T-helper 1 cell treated with Interleukin-12 subunit alpha and Interleukin-12 subunit beta and Interleukin-4 antibody, amounts not matched to agents 30 μg/mL and 1 μg/mL, for 36 hours (primary cell): ENCODE measurements around the gene SLC44A2.
A peak's percentile ranks its signal among the peaks of the same experiment; 100 is the strongest.

ENCODE experiments used
- H3K27ac Mint-ChIP-seq: one replicate; pipeline ENCODE4 v1.8.0; 2021; ENCODE audit warnings: mild to moderate bottlenecking, mixed read lengths
- H3K27me3 Mint-ChIP-seq: one replicate; pipeline ENCODE4 v1.8.0; 2021; ENCODE audit warnings: low read depth, mixed read lengths
- H3K36me3 Mint-ChIP-seq: one replicate; pipeline ENCODE4 v1.8.0; 2021; ENCODE audit warnings: low read depth, mixed read lengths
- H3K4me1 Mint-ChIP-seq: one replicate; pipeline ENCODE4 v1.8.0; 2021; ENCODE audit warnings: low read depth, mixed read lengths
- H3K4me3 Mint-ChIP-seq: one replicate; pipeline ENCODE4 v1.8.0; 2021; ENCODE audit warnings: mild to moderate bottlenecking, moderate library complexity, mixed read lengths
- H3K9me3 Mint-ChIP-seq: one replicate; pipeline ENCODE4 v1.8.0; 2021; ENCODE audit warnings: mixed read lengths

The SLC44A2 gene

DNA sequence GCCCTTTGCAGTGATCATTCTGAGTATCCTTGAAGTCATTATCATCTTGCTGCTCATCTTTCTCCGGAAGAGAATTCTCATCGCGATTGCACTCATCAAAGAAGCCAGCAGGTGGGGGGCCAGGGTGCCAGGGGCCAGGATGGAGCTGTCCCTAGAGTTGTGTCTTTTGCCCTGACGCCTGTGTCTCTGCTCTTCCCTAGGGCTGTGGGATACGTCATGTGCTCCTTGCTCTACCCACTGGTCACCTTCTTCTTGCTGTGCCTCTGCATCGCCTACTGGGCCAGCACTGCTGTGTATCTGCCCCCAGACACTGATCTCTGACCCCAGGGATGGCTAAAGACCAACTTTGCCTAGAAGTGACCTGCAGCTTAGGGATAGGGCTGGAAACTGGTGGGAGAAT is 9.6 kb downstream of the SLC44A2 start:
- Mint-ChIP-seq H3K27me3 (no peaks in the 10 kb centered on the region), H3K36me3 (peaks cover 45% of the 10 kb centered on the region), H3K9me3 (no peaks in the 10 kb centered on the region), H3K4me1 (peaks cover 9% of the 10 kb centered on the region), H3K4me3 (no peak overlapping the region), H3K27ac (no peak overlapping the region)

- Mint-ChIP-seq H3K36me3 (peaks cover 43% of the 10 kb centered on the region), H3K4me3 (no peak overlapping the region), H3K27ac (no peak overlapping the region), H3K9me3 (no peaks in the 10 kb centered on the region), H3K4me1 (peaks cover 9% of the 10 kb centered on the region), H3K27me3 (no peaks in the 10 kb centered on the region)
Measured at GRCh38 chr19:10636304-10636972, 11.1 kb downstream of the SLC44A2 start.

DNA sequence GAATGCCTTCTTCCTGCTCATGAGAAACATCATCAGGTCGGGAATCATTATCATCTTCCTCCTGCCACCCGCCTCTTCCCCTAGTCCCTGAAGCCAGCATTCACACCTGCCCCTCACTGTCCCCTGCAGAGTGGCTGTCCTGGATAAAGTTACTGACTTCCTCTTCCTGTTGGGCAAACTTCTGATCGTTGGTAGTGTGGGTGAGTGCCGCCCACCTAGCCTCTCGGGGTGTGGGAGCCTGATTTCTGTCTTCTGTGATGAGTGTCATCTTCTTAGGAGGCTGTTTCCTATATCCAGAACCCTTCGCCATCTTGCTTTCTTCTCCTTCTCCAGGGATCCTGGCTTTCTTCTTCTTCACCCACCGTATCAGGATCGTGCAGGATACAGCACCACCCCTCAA is 12.5 kb downstream of the SLC44A2 start:
- peaks cover 11% of the 10 kb centered on the region for H3K4me1 Mint-ChIP-seq
- no peak overlapping the region for H3K4me3 Mint-ChIP-seq
- peaks cover 41% of the 10 kb centered on the region for H3K36me3 Mint-ChIP-seq
- H3K9me3 Mint-ChIP-seq: no peaks in the 10 kb centered on the region
- no peaks in the 10 kb centered on the region for H3K27me3 Mint-ChIP-seq
- H3K27ac Mint-ChIP-seq: peak overlapping the region; percentile 58

GRCh38 chr19:10639836-10640235 is 14.5 kb downstream of the SLC44A2 start:
- Mint-ChIP-seq H3K27ac (no peak overlapping the region), H3K36me3 (peaks cover 44% of the 10 kb centered on the region), H3K4me3 (no peak overlapping the region), H3K27me3 (no peaks in the 10 kb centered on the region), H3K9me3 (no peaks in the 10 kb centered on the region), H3K4me1 (peaks cover 22% of the 10 kb centered on the region)

DNA sequence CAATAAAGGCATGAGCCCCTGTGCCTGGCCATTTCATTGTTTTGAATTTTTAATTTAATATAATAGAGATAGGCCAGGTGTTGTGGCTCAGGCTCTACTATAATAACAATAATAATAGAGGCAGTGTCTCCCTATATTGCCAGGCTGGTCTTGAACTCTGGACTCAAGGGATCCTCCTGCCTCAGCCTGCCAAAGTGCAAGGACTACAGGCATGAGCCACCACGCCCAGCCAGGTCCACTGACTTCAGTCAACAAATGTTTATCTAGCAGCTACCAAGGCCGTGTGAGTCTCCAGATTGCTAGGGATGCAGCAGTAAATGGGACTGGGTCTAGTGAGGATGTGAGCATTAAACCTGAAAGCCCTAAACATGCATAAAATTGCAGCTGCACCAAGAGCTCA is 15.0 kb downstream of the SLC44A2 start:
- Mint-ChIP-seq H3K27ac (no peak overlapping the region), H3K27me3 (no peaks in the 10 kb centered on the region)

GRCh38 chr19:10641248-10641647 is 15.9 kb downstream of the SLC44A2 start:
- Mint-ChIP-seq H3K9me3 (no peaks in the 10 kb centered on the region), H3K27me3 (no peaks in the 10 kb centered on the region), H3K27ac (no peak overlapping the region), H3K4me3 (no peak overlapping the region), H3K36me3 (peaks cover 34% of the 10 kb centered on the region), H3K4me1 (peaks cover 22% of the 10 kb centered on the region)

More for the DNA sequence above, 15.0 kb downstream of the SLC44A2 start:
- H3K4me3 Mint-ChIP-seq: no peak overlapping the region
- H3K9me3 Mint-ChIP-seq: no peaks in the 10 kb centered on the region
- peaks cover 39% of the 10 kb centered on the region for H3K36me3 Mint-ChIP-seq
- peaks cover 22% of the 10 kb centered on the region for H3K4me1 Mint-ChIP-seq

GRCh38 chr19:10642473-10643171 is 17.3 kb downstream of the SLC44A2 start:
- Mint-ChIP-seq H3K9me3 (no peaks in the 10 kb centered on the region), H3K27ac (no peak overlapping the region), H3K36me3 (peaks cover 24% of the 10 kb centered on the region), H3K4me3 (no peak overlapping the region), H3K4me1 (peaks cover 21% of the 10 kb centered on the region), H3K27me3 (no peaks in the 10 kb centered on the region)

DNA sequence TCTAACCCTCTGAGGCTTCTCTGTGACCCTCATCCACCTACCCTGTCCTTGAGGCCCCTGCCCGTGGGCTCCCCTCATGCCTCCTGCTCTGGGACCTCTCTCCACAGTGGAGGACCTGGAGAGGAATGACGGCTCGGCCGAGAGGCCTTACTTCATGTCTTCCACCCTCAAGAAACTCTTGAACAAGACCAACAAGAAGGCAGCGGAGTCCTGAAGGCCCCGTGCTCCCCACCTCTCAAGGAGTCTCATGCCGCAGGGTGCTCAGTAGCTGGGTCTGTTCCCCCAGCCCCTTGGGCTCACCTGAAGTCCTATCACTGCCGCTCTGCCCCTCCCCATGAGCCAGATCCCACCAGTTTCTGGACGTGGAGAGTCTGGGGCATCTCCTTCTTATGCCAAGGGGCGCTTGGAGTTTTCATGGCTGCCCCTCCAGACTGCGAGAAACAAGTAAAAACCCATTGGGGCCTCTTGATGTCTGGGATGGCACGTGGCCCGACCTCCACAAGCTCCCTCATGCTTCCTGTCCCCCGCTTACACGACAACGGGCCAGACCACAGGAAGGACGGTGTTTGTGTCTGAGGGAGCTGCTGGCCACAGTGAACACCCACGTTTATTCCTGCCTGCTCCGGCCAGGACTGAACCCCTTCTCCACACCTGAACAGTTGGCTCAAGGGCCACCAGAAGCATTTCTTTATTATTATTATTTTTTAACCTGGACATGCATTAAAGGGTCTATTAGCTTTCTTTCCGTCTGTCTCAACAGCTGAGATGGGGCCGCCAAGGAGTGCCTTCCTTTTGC is 18.0 kb downstream of the SLC44A2 start:
- no peak overlapping the region for H3K4me3 Mint-ChIP-seq

DNA sequence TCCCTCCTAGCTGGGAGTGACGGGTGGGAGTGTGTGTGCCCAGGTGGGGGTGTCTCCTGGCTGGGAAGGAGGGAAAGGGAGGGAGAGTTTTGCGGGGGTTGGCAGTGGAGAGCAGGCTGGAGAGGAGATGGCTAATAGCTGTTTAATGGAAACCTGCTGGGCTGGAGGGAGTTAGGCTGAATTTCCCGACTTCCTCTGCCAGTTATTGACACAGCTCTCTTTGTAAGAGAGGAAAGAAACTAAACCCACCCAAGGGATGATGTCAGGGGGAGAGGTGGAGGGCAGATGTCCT is 18.6 kb downstream of the SLC44A2 start:
- no peaks in the 10 kb centered on the region for H3K27me3 Mint-ChIP-seq
- no peaks in the 10 kb centered on the region for H3K9me3 Mint-ChIP-seq
- peaks cover 15% of the 10 kb centered on the region for H3K4me1 Mint-ChIP-seq
- H3K36me3 Mint-ChIP-seq: peaks cover 17% of the 10 kb centered on the region
- H3K27ac Mint-ChIP-seq: peak overlapping the region; percentile 49
- no peak overlapping the region for H3K4me3 Mint-ChIP-seq

More for the DNA sequence above, 18.0 kb downstream of the SLC44A2 start:
- Mint-ChIP-seq H3K9me3 (no peaks in the 10 kb centered on the region), H3K27me3 (no peaks in the 10 kb centered on the region), H3K36me3 (peaks cover 17% of the 10 kb centered on the region), H3K4me1 (peaks cover 15% of the 10 kb centered on the region), H3K27ac (peak overlapping the region; percentile 52)

GRCh38 chr19:10644260-10645007 is 19.1 kb downstream of the SLC44A2 start:
- no peak overlapping the region for H3K4me3 Mint-ChIP-seq
- no peaks in the 10 kb centered on the region for H3K27me3 Mint-ChIP-seq
- peaks cover 13% of the 10 kb centered on the region for H3K4me1 Mint-ChIP-seq
- no peaks in the 10 kb centered on the region for H3K9me3 Mint-ChIP-seq
- H3K27ac Mint-ChIP-seq: peak overlapping the region; percentile 49
- H3K36me3 Mint-ChIP-seq: peaks cover 13% of the 10 kb centered on the region

GRCh38 chr19:10646456-10647159 is 21.3 kb downstream of the SLC44A2 start:
- H3K36me3 Mint-ChIP-seq: peaks cover 11% of the 10 kb centered on the region

GRCh38 chr19:10648360-10648759 is 23.0 kb downstream of the SLC44A2 start:
- no peaks in the 10 kb centered on the region for H3K27me3 Mint-ChIP-seq
- H3K4me3 Mint-ChIP-seq: no peak overlapping the region
- H3K36me3 Mint-ChIP-seq: peaks cover 6% of the 10 kb centered on the region
- peaks cover 16% of the 10 kb centered on the region for H3K4me1 Mint-ChIP-seq
- H3K27ac Mint-ChIP-seq: peak overlapping the region; percentile 12
- no peaks in the 10 kb centered on the region for H3K9me3 Mint-ChIP-seq

More at GRCh38 chr19:10646456-10647159, 21.3 kb downstream of the SLC44A2 start:
- peaks cover 15% of the 10 kb centered on the region for H3K4me1 Mint-ChIP-seq
- no peak overlapping the region for H3K4me3 Mint-ChIP-seq
- no peaks in the 10 kb centered on the region for H3K27me3 Mint-ChIP-seq
- no peak overlapping the region for H3K27ac Mint-ChIP-seq
- H3K9me3 Mint-ChIP-seq: no peaks in the 10 kb centered on the region

DNA sequence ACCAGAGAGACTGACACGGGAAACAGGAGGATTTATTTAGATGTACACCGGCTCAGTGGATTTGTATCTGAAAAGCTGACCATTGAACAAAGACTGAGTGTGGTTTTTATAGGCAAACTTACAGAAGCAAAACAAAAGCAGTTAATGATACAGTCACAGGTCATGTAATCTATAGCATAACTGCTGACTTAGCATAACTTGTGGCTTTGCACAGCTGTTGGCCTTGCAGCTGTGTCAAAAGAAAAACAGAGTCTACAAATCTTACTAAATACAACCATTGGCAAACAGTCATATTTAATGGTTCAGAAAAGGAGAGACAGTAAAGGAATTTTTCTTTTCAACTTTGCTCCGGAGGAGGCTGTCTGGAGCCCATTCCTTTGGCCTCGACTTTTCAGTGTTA is 26.5 kb downstream of the SLC44A2 start:
- Mint-ChIP-seq H3K27me3 (peaks cover 3% of the 10 kb centered on the region), H3K9me3 (no peaks in the 10 kb centered on the region), H3K36me3 (peaks cover 20% of the 10 kb centered on the region), H3K4me1 (peaks cover 29% of the 10 kb centered on the region), H3K27ac (peak overlapping the region; percentile 57), H3K4me3 (peak overlapping the region; percentile 42)

DNA sequence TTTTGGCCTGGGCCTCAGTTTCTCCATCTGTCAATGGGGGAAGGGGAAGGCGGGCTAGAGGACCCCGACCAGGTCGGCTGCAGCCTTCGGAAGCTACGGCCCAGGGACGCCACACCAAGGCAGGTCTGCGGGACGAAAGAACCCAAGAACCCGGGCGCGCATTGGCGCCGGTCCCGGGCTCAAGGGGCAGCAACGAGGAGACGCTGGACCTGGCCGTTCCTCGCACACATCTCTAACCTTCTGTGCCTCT is 28.1 kb downstream of the SLC44A2 start:
- peaks cover 3% of the 10 kb centered on the region for H3K27me3 Mint-ChIP-seq
- peak overlapping the region; percentile 95 for H3K4me3 Mint-ChIP-seq
- peak overlapping the region; percentile 98 for H3K27ac Mint-ChIP-seq
- no peaks in the 10 kb centered on the region for H3K9me3 Mint-ChIP-seq
- peaks cover 36% of the 10 kb centered on the region for H3K4me1 Mint-ChIP-seq
- peaks cover 24% of the 10 kb centered on the region for H3K36me3 Mint-ChIP-seq
